Peyer's patch (tissue), 4 donors: ENCODE results near the gene LHX4. TPM values are rescaled to one million over a fixed set of nuclear protein-coding genes. Genes with fewer than 3 reads are reported as not detected.

ENCODE experiments used
- DNase-seq, 3 donors: peaks; one replicate each; pipeline ENCODE4 v3.0.0-alpha.2; 2017 to 2019
- H3K27ac ChIP-seq, 4 donors: fragments of 200-600 bp; sonication (generic); one replicate each; pipeline ENCODE4 v1.5.1; 2016 to 2019
- H3K27me3 ChIP-seq, 2 donors: fragments of 200-600 bp; sonication (generic); one replicate each; pipeline ENCODE4 v1.5.1; 2019
- H3K36me3 ChIP-seq, 3 donors: fragments of 200-600 bp; sonication (generic); one replicate each; pipeline ENCODE4 v1.5.1; 2016 to 2019
- H3K4me1 ChIP-seq, 4 donors: fragments of 200-600 bp; sonication (generic); one replicate each; pipeline ENCODE4 v1.5.1; 2016 to 2019
- H3K4me3 ChIP-seq, 4 donors: fragments of 200-600 bp; sonication (generic); 1 replicate in 3 of 4; 2 replicates in 1 of 4; pipeline ENCODE4 v1.5.1; 2016 to 2019; ENCODE audit warnings: mild to moderate bottlenecking in 1 of 4
- H3K9me3 ChIP-seq, 4 donors: fragments of 200-600 bp; sonication (generic); one replicate each; pipeline ENCODE4 v1.5.1; 2016 to 2019; ENCODE audit warnings: mild to moderate bottlenecking in 1 of 4
- CTCF ChIP-seq, 6 experiments: fragments of 450-650 bp in 4 of 6; fragments of 200-600 bp in 2 of 6; sonication (generic) in 1 of 6; IDR thresholded peaks; one replicate each; pipeline ENCODE4 v1.5.1; 2017 to 2019; ENCODE audit warnings: antibody characterized with exemption in 6 of 6, mild to moderate bottlenecking in 3 of 6, moderate library complexity in 1 of 6
- POLR2A ChIP-seq, 2 donors: fragments of 450-650 bp; IDR thresholded peaks; one replicate each; pipeline ENCODE4 v1.5.1; 2017; ENCODE audit warnings: antibody characterized with exemption in 2 of 2, mild to moderate bottlenecking in 2 of 2, moderate library complexity in 2 of 2
- total RNA-seq, 4 donors: library from RNA; depleted of rRNA; stranded (reverse); fragments of >200 nt; gene quantifications; one replicate each; pipeline ENCODE4 v1.1.0, GENCODE V29; 2016

The LHX4 gene
- total RNA-seq, 4 donors from 2014 or later, result 0.28 to 1.1 (median 0.68) TPM

GRCh38 chr1:180255536-180256340 lies 25.7 kb downstream of the LHX4 start:
- H3K27ac ChIP-seq, result no peak overlapping the region
- no peaks in the 10 kb centered on the region for H3K27me3 ChIP-seq
- H3K36me3 ChIP-seq, result no peaks in the 10 kb centered on the region
- TF ChIP-seq CTCF (IDR thresholded peaks at IDR 0.05), result no peak
- TF ChIP-seq POLR2A (IDR thresholded peaks at IDR 0.05), result no peak
- no peaks in the 10 kb centered on the region for H3K4me1 ChIP-seq
- DNase-seq, result no peak
- H3K4me3 ChIP-seq, result no peak overlapping the region
- no peaks in the 10 kb centered on the region for H3K9me3 ChIP-seq

GRCh38 chr1:180256341-180257027 lies 26.4 kb downstream of the LHX4 start:
- H3K4me3 ChIP-seq, result no peak overlapping the region
- no peaks in the 10 kb centered on the region for H3K4me1 ChIP-seq
- no peaks in the 10 kb centered on the region for H3K9me3 ChIP-seq
- no peak for DNase-seq
- H3K36me3 ChIP-seq, result no peaks in the 10 kb centered on the region
- H3K27me3 ChIP-seq, result no peaks in the 10 kb centered on the region
- no peak overlapping the region for H3K27ac ChIP-seq
- TF ChIP-seq CTCF (IDR thresholded peaks at IDR 0.05) (no peak), POLR2A (IDR thresholded peaks at IDR 0.05) (no peak)

- no peak overlapping the region for H3K27ac ChIP-seq
- no peak for DNase-seq
- TF ChIP-seq POLR2A (IDR thresholded peaks at IDR 0.05) (no peak), CTCF (IDR thresholded peaks at IDR 0.05) (no peak)
- H3K9me3 ChIP-seq, result no peaks in the 10 kb centered on the region
- no peaks in the 10 kb centered on the region for H3K27me3 ChIP-seq
- H3K36me3 ChIP-seq, result no peaks in the 10 kb centered on the region
- H3K4me1 ChIP-seq, result no peaks in the 10 kb centered on the region
- no peak overlapping the region for H3K4me3 ChIP-seq
Measured at GRCh38 chr1:180257028-180257386, 26.9 kb downstream of the LHX4 start.

- Histone ChIP-seq H3K27ac (no peak overlapping the region), H3K4me1 (no peaks in the 10 kb centered on the region), H3K27me3 (no peaks in the 10 kb centered on the region), H3K9me3 (no peaks in the 10 kb centered on the region), H3K4me3 (no peak overlapping the region), H3K36me3 (no peaks in the 10 kb centered on the region)
- TF ChIP-seq CTCF (IDR thresholded peaks at IDR 0.05) (no peak), POLR2A (IDR thresholded peaks at IDR 0.05) (no peak)
- DNase-seq, result no peak
Measured at GRCh38 chr1:180257486-180257885, 27.4 kb downstream of the LHX4 start.

DNA sequence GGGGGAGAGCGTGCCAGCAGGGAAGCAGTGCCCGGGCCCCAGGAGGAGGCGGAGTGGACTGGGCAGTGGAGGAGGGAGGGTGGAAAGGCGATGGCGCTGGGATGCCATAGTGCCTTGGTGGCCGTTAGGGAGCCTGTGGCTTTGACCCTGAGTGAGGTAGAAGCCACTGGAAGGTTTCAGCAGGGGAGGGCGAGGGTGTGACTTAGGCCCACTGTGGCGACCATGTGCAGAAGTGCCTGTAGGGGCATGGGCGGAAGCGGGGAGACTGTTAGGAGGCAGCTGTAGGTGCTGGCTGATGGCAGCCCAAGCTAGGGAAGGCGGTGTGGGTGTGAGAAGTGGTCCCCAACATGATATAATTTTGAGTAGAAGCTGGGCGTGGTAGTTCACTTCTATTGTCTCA lies 28.2 kb downstream of the LHX4 start:
- no peaks in the 10 kb centered on the region for H3K36me3 ChIP-seq
- H3K27me3 ChIP-seq, result no peaks in the 10 kb centered on the region
- no peak for TF ChIP-seq POLR2A (IDR thresholded peaks at IDR 0.05)
- no peak for TF ChIP-seq CTCF (IDR thresholded peaks at IDR 0.05)
- H3K9me3 ChIP-seq, result no peaks in the 10 kb centered on the region
- no peak for DNase-seq
- H3K4me3 ChIP-seq, result no peak overlapping the region
- no peak overlapping the region for H3K27ac ChIP-seq
- no peaks in the 10 kb centered on the region for H3K4me1 ChIP-seq
